K562 (cell line): ENCODE measurements around the gene PHF21A. TPM values are rescaled to one million over a fixed set of nuclear protein-coding genes. Genes with fewer than 3 reads are reported as not detected.

ENCODE experiments used
- CTBP1 ChIP-seq: fragments of 450-650 bp; IDR thresholded peaks from 2 replicates; pipeline ENCODE4 v1.6.1; 2016; ENCODE audit warnings: borderline replicate concordance
- L3MBTL2 ChIP-seq: fragments of 450-650 bp; IDR thresholded peaks from 2 replicates; pipeline ENCODE4 v1.6.1; 2016; ENCODE audit warnings: mild to moderate bottlenecking, moderate library complexity
- MAZ ChIP-seq, 2 experiments: fragments of 450-650 bp in 1 of 2; sonication (generic) in 1 of 2; formaldehyde crosslinking; IDR thresholded peaks in 1 of 2; conservative IDR thresholded peaks in 1 of 2; 2 replicates each; pipeline versions ENCODE4 v1.4.0 to v1.5.0; 2020; ENCODE audit warnings: mild to moderate bottlenecking in 1 of 2, missing genetic modification reagents in 1 of 2
- NCOA6 ChIP-seq: fragments of 450-650 bp; IDR thresholded peaks from 2 replicates; pipeline ENCODE4 v1.6.1; 2017; ENCODE audit warnings: mild to moderate bottlenecking
- NFIC ChIP-seq: fragments of 450-650 bp; IDR thresholded peaks from 2 replicates; pipeline ENCODE4 v1.6.1; 2017; ENCODE audit warnings: mild to moderate bottlenecking, inconsistent platforms
- NONO ChIP-seq, 2 experiments: fragments of 200-400 bp in 1 of 2; fragments of 450-650 bp in 1 of 2; formaldehyde crosslinking in 1 of 2; IDR thresholded peaks; 2 replicates each; pipeline ENCODE4 v1.6.1; 2017; ENCODE audit warnings: low read depth in 2 of 2, mild to moderate bottlenecking in 2 of 2, moderate library complexity in 2 of 2, low read length in 1 of 2
- PCBP1 ChIP-seq: fragments of 200-400 bp; formaldehyde crosslinking; IDR thresholded peaks from 2 replicates; pipeline ENCODE4 v1.6.1; 2018; ENCODE audit warnings: mild to moderate bottlenecking, low read depth, low read length; ENCODE audit not compliant: poor library complexity, severe bottlenecking
- POLR2G ChIP-seq: fragments of 200-400 bp; formaldehyde crosslinking; IDR thresholded peaks from 2 replicates; pipeline ENCODE4 v1.6.1; 2017; ENCODE audit warnings: low read depth, mild to moderate bottlenecking, antibody characterized with exemption, low read length, moderate library complexity
- RCOR1 ChIP-seq, 2 experiments: IDR thresholded peaks; 2 replicates each; pipeline ENCODE4 v1.6.1; 2012; ENCODE audit warnings: low read depth in 2 of 2, low read length in 2 of 2, borderline replicate concordance in 1 of 2, improper control_type of control experiment in 1 of 2
- SAP30 ChIP-seq: fragments of 200-600 bp; sonication (generic); IDR thresholded peaks from 2 replicates; pipeline ENCODE4 v1.6.1; 2012; ENCODE audit warnings: borderline replicate concordance, low read depth, mild to moderate bottlenecking, moderate library complexity, low read length, control low read depth, inconsistent platforms; ENCODE audit not compliant: insufficient read depth, poor library complexity, severe bottlenecking
- TAF1 ChIP-seq: IDR thresholded peaks from 2 replicates; pipeline ENCODE4 v1.6.1; 2011; ENCODE audit warnings: mild to moderate bottlenecking, low read length, moderate library complexity; ENCODE audit not compliant: insufficient read depth, control insufficient read depth, severe bottlenecking; ENCODE audit errors: extremely low read depth
- ZNF354B ChIP-seq: fragments of 250-450 bp; sonication (Bioruptor Pico); IDR thresholded peaks from 2 replicates; pipeline ENCODE4 v1.4.0; 2020
- polyA plus RNA-seq, 8 experiments: library from polyadenylated mRNA; depleted of rRNA in 4 of 8; stranded (reverse) in 5 of 8; unstranded in 3 of 8; fragments of >200 nt; fragmentation: Nextera tagmentation in 2 of 8; fragmentation: Illumina TruSeq in 1 of 8; extraction: Ambion mirVana in 2 of 8; extraction: Trizol in 1 of 8; gene quantifications; 2 replicates each; pipeline versions ENCODE4 v1.2.1 to v1.2.3, GENCODE V29; 2011 to 2014; ENCODE audit warnings: inconsistent platforms in 1 of 8, missing spikeins in 1 of 8
- total RNA-seq, 7 experiments: library from RNA; depleted of rRNA in 6 of 7; stranded (reverse); fragments of >200 nt in 6 of 7; fragmentation: Illumina TruSeq in 2 of 7; extraction: Trizol in 2 of 7; gene quantifications; 2 replicates each; pipeline versions ENCODE4 v1.2.1 to v1.2.3, GENCODE V29; 2011 to 2021; ENCODE audit warnings: low replicate concordance in 1 of 7
- TF ChIP-seq, protein P1 (sequence below): fragments of 450-650 bp; IDR thresholded peaks from 2 replicates; pipeline ENCODE4 v1.6.1; 2014; ENCODE audit warnings: low read depth, mild to moderate bottlenecking, moderate library complexity, borderline replicate concordance
- TF ChIP-seq, protein P2 (sequence below): fragments of 250-450 bp; sonication (Bioruptor Pico); IDR thresholded peaks from 2 replicates; pipeline ENCODE4 v1.5.0; 2021

PHF21A gene
- total and polyA plus RNA-seq, 9 of the 15 experiments (the other 6 are each of a cell fraction or from before 2014, with no cell fraction given), result 1.5 to 32.4 (median 10.7) TPM

DNA sequence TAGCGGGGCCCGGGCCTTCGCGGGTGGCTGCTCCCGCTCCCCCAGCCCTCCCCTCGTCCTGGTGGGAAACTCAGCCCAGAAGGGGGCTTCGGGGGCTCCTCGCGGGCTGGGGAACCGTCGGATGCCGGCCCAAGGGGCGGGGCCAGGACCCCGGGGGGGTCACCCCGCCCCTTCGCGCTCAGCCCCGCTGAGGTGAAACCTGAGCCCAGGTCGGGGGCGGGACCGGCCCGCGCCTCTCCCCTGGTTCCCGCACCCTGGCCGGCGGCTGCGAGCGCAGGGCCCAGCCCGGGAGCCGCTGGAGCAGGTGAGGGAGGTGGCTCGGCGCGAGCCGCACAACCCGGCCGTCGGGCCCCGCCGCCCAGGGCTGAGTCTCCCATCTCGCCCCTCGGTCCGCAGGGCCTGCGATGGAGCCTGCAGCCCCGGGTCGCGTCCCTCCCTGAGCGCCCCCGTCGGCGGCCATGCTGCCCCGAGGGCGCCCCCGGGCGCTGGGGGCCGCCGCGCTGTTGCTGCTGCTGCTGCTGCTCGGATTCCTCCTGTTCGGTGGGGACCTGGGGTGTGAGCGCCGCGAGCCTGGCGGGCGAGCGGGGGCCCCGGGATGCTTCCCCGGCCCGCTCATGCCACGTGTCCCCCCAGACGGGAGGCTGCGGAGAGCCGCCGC lies 198.7 kb downstream of the PHF21A start, which contains the start of gene LARGE2 (continued):
- peak; percentile 20 for TF ChIP-seq SAP30
- TF ChIP-seq NCOA6, result peak; percentile 79
- TF ChIP-seq, protein P1, sequence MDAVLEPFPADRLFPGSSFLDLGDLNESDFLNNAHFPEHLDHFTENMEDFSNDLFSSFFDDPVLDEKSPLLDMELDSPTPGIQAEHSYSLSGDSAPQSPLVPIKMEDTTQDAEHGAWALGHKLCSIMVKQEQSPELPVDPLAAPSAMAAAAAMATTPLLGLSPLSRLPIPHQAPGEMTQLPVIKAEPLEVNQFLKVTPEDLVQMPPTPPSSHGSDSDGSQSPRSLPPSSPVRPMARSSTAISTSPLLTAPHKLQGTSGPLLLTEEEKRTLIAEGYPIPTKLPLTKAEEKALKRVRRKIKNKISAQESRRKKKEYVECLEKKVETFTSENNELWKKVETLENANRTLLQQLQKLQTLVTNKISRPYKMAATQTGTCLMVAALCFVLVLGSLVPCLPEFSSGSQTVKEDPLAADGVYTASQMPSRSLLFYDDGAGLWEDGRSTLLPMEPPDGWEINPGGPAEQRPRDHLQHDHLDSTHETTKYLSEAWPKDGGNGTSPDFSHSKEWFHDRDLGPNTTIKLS, result peak; percentile 51; the same call in 1 of the 2 replicates
- peak in 1 of 2 experiments; percentile 87; a peak in 2 of 4 replicates for TF ChIP-seq MAZ (CRISPR knock-in tag; conservative IDR thresholded peaks at IDR 0.05 in 1 of 2, IDR thresholded peaks at IDR 0.05 in 1 of 2)
- TF ChIP-seq, protein P2, sequence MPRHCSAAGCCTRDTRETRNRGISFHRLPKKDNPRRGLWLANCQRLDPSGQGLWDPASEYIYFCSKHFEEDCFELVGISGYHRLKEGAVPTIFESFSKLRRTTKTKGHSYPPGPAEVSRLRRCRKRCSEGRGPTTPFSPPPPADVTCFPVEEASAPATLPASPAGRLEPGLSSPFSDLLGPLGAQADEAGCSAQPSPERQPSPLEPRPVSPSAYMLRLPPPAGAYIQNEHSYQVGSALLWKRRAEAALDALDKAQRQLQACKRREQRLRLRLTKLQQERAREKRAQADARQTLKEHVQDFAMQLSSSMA, result 0 out of 2 replicates have a peak, but pooled peaks have one; percentile 17
- peak; percentile 12; the same call in 1 of the 2 replicates for TF ChIP-seq NFIC
- TF ChIP-seq L3MBTL2, result peak; percentile 71; the same call in 1 of the 2 replicates
- TF ChIP-seq POLR2G, result peak; percentile 78
- TF ChIP-seq NONO (IDR thresholded peaks at IDR 0.05; ENCODE audit: low read depth in 2 of 2, low read length in 1 of 2), result 0 out of 4 replicates have a peak, but pooled peaks of 1 of the 2 experiments have one; percentile 44
- TF ChIP-seq PCBP1, result peak; percentile 19
- TF ChIP-seq ZNF354B, result no peak
- peak; percentile 33; the same call in 1 of the 2 replicates for TF ChIP-seq CTBP1
- TF ChIP-seq TAF1, result peak; percentile 47
- 0 out of 4 replicates have a peak, but pooled peaks of 1 of the 2 experiments have one; percentile 9 for TF ChIP-seq RCOR1 (IDR thresholded peaks at IDR 0.05; ENCODE audit: borderline replicate concordance in 1 of 2, low read depth in 2 of 2, low read length in 2 of 2)
